GM20431 (cell line): ENCODE data around the gene ARID3A.

Source experiments
- in situ Hi-C: fragments of 300-500 bp; cut with MseI, MboI; formaldehyde crosslinking; loops from one replicate; pipeline ENCODE4 v1.15.0; 2020; ENCODE audit warnings: low sequenced_read_pairs; ENCODE audit not compliant: unreplicated experiment

The ARID3A gene

GRCh38 chr19:995051-995827 lies 69.4 kb downstream of the ARID3A start:
- in situ Hi-C loops: no loop called here

DNA sequence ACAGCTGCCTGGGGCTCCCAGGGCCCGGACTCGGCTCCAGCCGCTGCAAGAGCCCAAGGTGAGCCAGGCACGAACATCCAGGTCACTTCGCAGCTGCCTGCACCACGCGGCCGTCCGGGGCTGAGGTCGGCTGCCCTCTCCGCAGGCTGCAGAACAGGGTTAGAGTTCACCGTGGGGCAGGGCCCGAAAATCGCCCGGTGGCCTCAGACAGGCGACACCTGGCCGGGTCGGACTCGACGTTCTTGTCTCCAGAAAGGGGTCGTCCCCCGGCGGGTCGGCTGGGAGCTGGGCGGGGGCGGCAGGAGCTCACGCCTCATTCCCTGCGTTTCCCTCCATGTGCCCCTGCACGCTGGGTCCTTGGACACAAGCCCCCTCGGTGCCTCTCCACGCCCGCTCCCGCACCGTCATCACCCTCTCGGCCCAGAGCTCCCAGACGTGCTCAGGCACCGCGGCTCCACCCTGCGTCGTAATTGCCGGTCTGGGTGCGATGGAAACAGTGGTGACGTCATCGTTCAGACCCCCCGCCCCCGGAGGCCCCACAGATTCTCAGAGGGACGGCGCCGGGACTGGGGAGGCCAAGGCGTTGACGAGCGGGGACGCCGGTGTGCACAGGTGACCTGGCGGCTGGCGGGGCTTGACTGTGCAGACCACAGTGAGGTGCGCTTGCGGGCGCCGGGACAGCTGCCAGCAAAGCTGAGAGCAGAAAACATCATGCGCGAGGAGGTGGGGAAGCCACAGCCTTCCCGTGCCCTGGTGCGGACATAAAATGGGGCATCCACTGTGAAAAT lies 70.4 kb downstream of the ARID3A start:
- in situ Hi-C loops: no loop called here

GRCh38 chr19:998064-998463 lies 72.2 kb downstream of the ARID3A start:
- in situ Hi-C loops: no loop called here

DNA sequence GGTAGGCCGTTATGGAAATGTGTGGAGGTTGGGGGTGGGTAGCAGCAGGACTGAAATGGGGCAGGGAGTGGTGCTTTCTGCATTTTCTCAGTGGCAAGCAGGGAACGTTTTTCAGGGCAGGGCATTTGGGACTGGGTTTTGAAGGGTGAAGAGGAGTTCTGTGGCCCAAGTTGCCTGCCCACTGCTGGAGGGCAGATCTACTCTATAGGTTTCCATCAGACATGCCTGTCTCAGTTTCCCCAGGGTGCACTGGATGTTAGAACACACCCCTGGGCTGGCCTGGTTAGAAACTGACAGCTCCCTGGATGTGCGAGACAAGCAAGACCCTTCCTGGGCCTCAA lies 73.5 kb downstream of the ARID3A start:
- in situ Hi-C loops: no loop called here

DNA sequence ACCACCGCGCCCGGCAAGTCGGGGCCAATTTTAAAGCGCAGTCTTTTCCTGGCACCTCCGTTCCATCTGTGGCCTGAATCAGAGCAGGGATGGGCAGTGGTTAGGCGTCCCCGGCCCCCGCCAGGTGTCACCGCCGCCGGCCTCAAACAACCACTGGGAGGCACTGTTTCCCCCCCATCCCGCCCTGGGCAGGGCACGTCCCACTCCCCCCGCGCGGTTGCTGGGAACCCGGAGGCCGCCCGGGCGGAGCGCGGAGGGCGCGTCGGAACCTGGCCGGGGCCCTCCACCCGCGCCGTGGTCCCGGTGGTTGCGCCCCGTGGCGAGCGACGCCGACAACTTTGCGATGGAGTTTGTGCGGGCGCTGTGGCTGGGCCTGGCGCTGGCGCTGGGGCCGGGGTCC lies 74.3 kb downstream of the ARID3A start, which contains the start of gene GRIN3B:
Gene GRIN3B (plus strand): TSS at position 325 of the 400 bp plus-strand sequence. CDS start 19 bp downstream, at position 344.
- in situ Hi-C loops: no loop called here

DNA sequence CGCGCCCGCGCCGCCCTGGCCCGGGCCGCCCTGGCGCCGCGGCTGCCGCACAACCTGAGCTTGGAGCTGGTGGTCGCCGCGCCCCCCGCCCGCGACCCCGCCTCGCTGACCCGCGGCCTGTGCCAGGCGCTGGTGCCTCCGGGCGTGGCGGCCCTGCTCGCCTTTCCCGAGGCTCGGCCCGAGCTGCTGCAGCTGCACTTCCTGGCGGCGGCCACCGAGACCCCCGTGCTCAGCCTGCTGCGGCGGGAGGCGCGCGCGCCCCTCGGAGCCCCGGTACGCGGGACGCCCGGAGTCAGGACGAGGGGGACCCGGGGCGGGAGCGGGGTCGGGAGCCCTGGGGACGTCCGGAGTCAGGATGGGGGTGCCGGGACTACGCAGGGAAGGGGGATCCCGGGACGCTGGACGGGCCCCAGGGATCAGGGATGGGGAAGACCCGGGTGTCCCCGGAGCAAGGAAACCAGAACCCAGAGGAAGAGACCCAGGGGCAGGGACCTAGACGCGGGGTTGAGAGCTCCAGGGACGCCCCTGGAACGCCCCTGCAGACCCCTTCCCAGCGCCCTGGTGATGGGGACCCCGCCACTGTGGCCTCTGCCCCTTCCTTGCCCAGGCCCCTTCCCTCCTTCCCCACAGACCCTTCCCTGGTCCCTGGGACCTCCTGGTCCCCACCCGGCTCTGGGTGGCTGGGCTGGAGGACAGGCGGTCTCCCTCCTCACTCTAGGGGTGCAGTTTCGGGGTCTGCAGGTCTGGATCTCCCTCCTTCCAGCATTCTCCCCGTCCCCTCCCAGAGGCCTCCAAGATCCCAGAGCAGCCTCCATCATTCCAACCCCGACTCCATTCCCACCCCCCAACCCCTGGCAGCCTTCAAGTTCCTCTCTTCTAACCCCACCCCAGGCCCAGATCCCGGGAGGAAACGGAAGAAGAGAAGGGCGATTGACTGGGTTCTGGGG lies 75.0 kb downstream of the ARID3A start:
- in situ Hi-C loops: no loop called here

GRCh38 chr19:1001538-1002166 lies 75.8 kb downstream of the ARID3A start:
- in situ Hi-C loops: no loop called here

- in situ Hi-C loops: no loop called here
Measured at GRCh38 chr19:1002600-1002999, 76.8 kb downstream of the ARID3A start.

GRCh38 chr19:1003283-1003682 lies 77.4 kb downstream of the ARID3A start:
- in situ Hi-C loops: no loop called here

- in situ Hi-C loops: no loop called here
Measured at GRCh38 chr19:1004204-1004802, 78.5 kb downstream of the ARID3A start.

GRCh38 chr19:1004803-1005664 lies 79.2 kb downstream of the ARID3A start:
- in situ Hi-C loops: no loop called here

GRCh38 chr19:1006711-1007398 lies 81.0 kb downstream of the ARID3A start:
- in situ Hi-C loops: no loop called here

- in situ Hi-C loops: no loop called here
Measured at GRCh38 chr19:1007399-1008251, 81.8 kb downstream of the ARID3A start.

DNA sequence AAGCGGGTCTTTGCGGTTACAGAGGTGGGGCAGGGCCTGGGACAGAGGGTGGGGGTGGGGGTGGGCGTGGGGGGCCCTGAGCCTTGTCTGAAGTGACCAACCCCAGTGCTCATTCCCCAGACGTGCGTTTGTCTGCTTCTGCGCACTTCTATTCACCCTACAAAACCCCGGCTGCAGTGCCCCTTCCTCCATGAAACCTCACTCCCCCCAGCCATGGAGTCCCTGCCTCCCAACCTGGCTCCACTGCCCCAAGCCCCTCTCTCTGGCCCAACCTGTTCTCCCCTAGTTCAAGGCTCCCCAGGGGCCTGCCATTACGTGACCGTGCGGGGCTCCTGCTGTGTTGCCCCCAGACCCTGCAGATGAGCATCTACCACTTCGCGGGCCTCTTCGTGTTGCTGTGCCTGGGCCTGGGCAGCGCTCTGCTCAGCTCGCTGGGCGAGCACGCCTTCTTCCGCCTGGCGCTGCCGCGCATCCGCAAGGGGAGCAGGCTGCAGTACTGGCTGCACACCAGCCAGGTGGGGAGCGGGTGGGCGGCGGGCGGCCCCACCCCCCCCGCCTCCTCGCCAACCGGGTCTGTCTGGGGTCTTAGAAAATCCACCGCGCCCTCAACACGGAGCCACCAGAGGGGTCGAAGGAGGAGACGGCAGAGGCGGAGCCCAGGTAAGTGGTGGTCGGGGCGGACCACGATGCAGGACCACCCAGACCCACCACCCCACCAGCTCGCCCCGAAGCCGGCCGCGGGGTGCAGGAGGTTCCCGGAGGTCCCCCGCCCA lies 82.6 kb downstream of the ARID3A start:
- in situ Hi-C loops: no loop called here

GRCh38 chr19:1009041-1009980 lies 83.5 kb downstream of the ARID3A start:
- in situ Hi-C loops: no loop called here
